Fibroblast of gingiva (primary cell): Measurements from ENCODE around the gene NYAP1.
"Not testable (repeated sequence)": the region's sequence is repeated elsewhere in the genome, so short reads cannot be mapped to it uniquely, and the experiment has no call there.

Source experiments
- DNase-seq: peaks from one replicate; pipeline ENCODE4 v3.0.0-alpha.2; 2011; ENCODE audit warnings: low read depth

NYAP1 gene

GRCh38 chr7:100483090-100483721 lies 521 bp upstream of the NYAP1 start:
- DNase-seq, result peak; percentile 21

GRCh38 chr7:100484673-100485045 lies 932 bp downstream of the NYAP1 start:
- DNase-seq, result no peak

- DNase-seq, result no peak
Observed at GRCh38 chr7:100485471-100485876, 1.7 kb downstream of the NYAP1 start.

GRCh38 chr7:100486111-100486636 lies 2.4 kb downstream of the NYAP1 start:
- no peak for DNase-seq

- DNase-seq, result no peak
Observed at GRCh38 chr7:100486753-100487446, 3.2 kb downstream of the NYAP1 start.

- DNase-seq, result no peak
Observed at GRCh38 chr7:100488333-100489095, 4.8 kb downstream of the NYAP1 start.

- no peak for DNase-seq
Observed at GRCh38 chr7:100489121-100489520, 5.4 kb downstream of the NYAP1 start.

- peak; percentile 73 for DNase-seq
Observed at GRCh38 chr7:100489824-100490223, 6.1 kb downstream of the NYAP1 start.

GRCh38 chr7:100490483-100491191 lies 6.9 kb downstream of the NYAP1 start:
- DNase-seq, result no peak

- DNase-seq, result no peak
Observed at GRCh38 chr7:100491192-100491578, 7.5 kb downstream of the NYAP1 start.

- DNase-seq, result no peak
Observed at GRCh38 chr7:100492738-100493475, 9.2 kb downstream of the NYAP1 start.

GRCh38 chr7:100493476-100494264 lies 9.9 kb downstream of the NYAP1 start:
- no peak for DNase-seq

GRCh38 chr7:100496509-100496908 lies 12.8 kb downstream of the NYAP1 start:
- DNase-seq, result no peak

GRCh38 chr7:100500743-100501142 lies 17.0 kb downstream of the NYAP1 start:
- DNase-seq, result not testable (repeated sequence)

GRCh38 chr7:100504031-100504430 lies 20.3 kb downstream of the NYAP1 start:
- not testable (repeated sequence) for DNase-seq

- no peak for DNase-seq
Observed at GRCh38 chr7:100504887-100505611, 21.3 kb downstream of the NYAP1 start.

GRCh38 chr7:100506356-100506923 lies 22.7 kb downstream of the NYAP1 start:
- DNase-seq, result no peak

- peak; percentile 72 for DNase-seq
Observed at GRCh38 chr7:100509231-100509630, 25.5 kb downstream of the NYAP1 start.

- DNase-seq, result no peak
Observed at GRCh38 chr7:100510437-100511239, 26.9 kb downstream of the NYAP1 start.
